Lung (tissue), 12 donors: ENCODE results near the gene GAS1. TPM values are rescaled to one million over a fixed set of nuclear protein-coding genes. Genes with fewer than 3 reads are reported as not detected.

Experiments used
- ATAC-seq: fragments of 200-7000 bp; cut with Tn5 transposase; one replicate; pipeline ENCODE4 v1.9.1; 2020; ENCODE audit warnings: moderate number of reproducible peaks; ENCODE audit not compliant: insufficient read depth, low FRiP score
- DNase-seq, 3 donors: peaks; one replicate each; pipeline ENCODE4 v3.0.0-alpha.2; 2013 to 2017
- H3K27ac ChIP-seq, 2 donors: one replicate each; pipeline ENCODE4 v1.5.1; 2013; ENCODE audit warnings: mild to moderate bottlenecking in 2 of 2, moderate library complexity in 2 of 2, control low read depth in 1 of 2, inconsistent platforms in 1 of 2, low read depth in 1 of 2, low read length in 1 of 2
- H3K27me3 ChIP-seq, 3 donors: one replicate each; pipeline ENCODE4 v1.5.1; 2013; ENCODE audit warnings: low read length in 2 of 3; ENCODE audit not compliant: control insufficient read depth in 3 of 3, insufficient read depth in 3 of 3
- H3K36me3 ChIP-seq, 4 donors: one replicate each; pipeline ENCODE4 v1.5.1; 2013; ENCODE audit warnings: low read length in 4 of 4, mild to moderate bottlenecking in 1 of 4, moderate library complexity in 1 of 4; ENCODE audit not compliant: control insufficient read depth in 4 of 4, insufficient read depth in 4 of 4
- H3K4me1 ChIP-seq, 5 donors: one replicate each; pipeline ENCODE4 v1.5.1; 2013; ENCODE audit warnings: low read length in 5 of 5, mild to moderate bottlenecking in 2 of 5, moderate library complexity in 1 of 5; ENCODE audit not compliant: control insufficient read depth in 5 of 5, insufficient read depth in 5 of 5
- H3K4me3 ChIP-seq: one replicate; pipeline ENCODE4 v1.5.1; 2013; ENCODE audit warnings: mild to moderate bottlenecking, control low read depth, moderate library complexity
- H3K9ac ChIP-seq, 2 donors: one replicate each; pipeline ENCODE4 v1.5.1; 2013; ENCODE audit warnings: low read length in 2 of 2, control low read depth in 1 of 2; ENCODE audit not compliant: insufficient read depth in 1 of 2
- H3K9me3 ChIP-seq, 4 donors: one replicate each; pipeline ENCODE4 v1.5.1; 2013; ENCODE audit warnings: low read length in 3 of 4, mild to moderate bottlenecking in 1 of 4, moderate library complexity in 1 of 4; ENCODE audit not compliant: control insufficient read depth in 4 of 4, insufficient read depth in 3 of 4
- CTCF ChIP-seq: IDR thresholded peaks from 2 replicates; pipeline ENCODE4 v1.5.1; 2012; ENCODE audit warnings: mild to moderate bottlenecking; ENCODE audit errors: control extremely low read depth, extremely low read depth
- WGBS, 2 donors: extraction: QIAGEN DNeasy Blood & Tissue Kit; methylation state at CpG; one replicate each; pipeline ENCODE4 v1.1.7; 2013; 5-methylcytosine and 5-hydroxymethylcytosine counted together
- polyA plus RNA-seq, 2 donors: library from polyadenylated mRNA; stranded (reverse); fragments of 200-250 nt; gene quantifications; one replicate each; pipeline ENCODE4 v1.2.1, GENCODE V29; 2013
- total RNA-seq, 2 donors: library from RNA; depleted of rRNA in 1 of 2; stranded (reverse); fragments of >200 nt in 1 of 2; gene quantifications; one replicate each; pipeline ENCODE4 v1.2.1, GENCODE V29; 2014 to 2021
- donor health status: control.
- donor health status: control.
- donor health status: Bipolar disorder and iron deficiency.
- donor health status: healthy.
- donor health status: DM: yes; HTN: yes; CAD: no.

The GAS1 gene
- total and polyA plus RNA-seq, 4 donors = 5.3 to 21.2 (median 10.4) TPM

- WGBS, 2 donors = 48 to 56% methylated on average over 10 of the region's 10 CpGs
- Histone ChIP-seq H3K9ac (peak overlapping the region in 1 of 2 donors; percentile 54), H3K9me3 (peaks cover 0 to 3% (median 0%) of the 10 kb centered on the region in 4 donors), H3K4me3 (no peak overlapping the region), H3K36me3 (peaks cover 0 to 6% (median 1%) of the 10 kb centered on the region in 4 donors), H3K27me3 (peaks cover 0 to 17% (median 6%) of the 10 kb centered on the region in 3 donors), H3K27ac (no peak overlapping the region), H3K4me1 (peaks cover 4 to 41% (median 16%) of the 10 kb centered on the region in 5 donors)
- no peak for TF ChIP-seq CTCF
- DNase-seq (peak in 2 of 3 donors; percentile 44 to 68), ATAC-seq (no peak)
These were observed 4.8 kb downstream of the GAS1 start for GRCh38 chr9:86942281-86943200.

- Histone ChIP-seq H3K4me3 (no peak overlapping the region), H3K36me3 (peaks cover 0 to 6% (median 1%) of the 10 kb centered on the region in 4 donors), H3K9ac (no peak overlapping the region), H3K27ac (no peak overlapping the region), H3K27me3 (peaks cover 0 to 17% (median 6%) of the 10 kb centered on the region in 3 donors), H3K9me3 (peaks cover 0 to 3% (median 0%) of the 10 kb centered on the region in 4 donors), H3K4me1 (peaks cover 4 to 41% (median 16%) of the 10 kb centered on the region in 5 donors)
- no peak for TF ChIP-seq CTCF
- WGBS, 2 donors = 70 to 72% methylated on average over 2 of the region's 2 CpGs
- ATAC-seq (no peak), DNase-seq (no peak)
These were observed 6.1 kb downstream of the GAS1 start for GRCh38 chr9:86941197-86941596.

- Histone ChIP-seq H3K36me3 (peaks cover 0 to 6% (median 1%) of the 10 kb centered on the region in 4 donors), H3K27me3 (peaks cover 0 to 17% (median 6%) of the 10 kb centered on the region in 3 donors), H3K4me3 (no peak overlapping the region), H3K4me1 (peaks cover 4 to 41% (median 16%) of the 10 kb centered on the region in 5 donors), H3K9ac (no peak overlapping the region), H3K9me3 (peaks cover 0 to 3% (median 0%) of the 10 kb centered on the region in 4 donors), H3K27ac (no peak overlapping the region)
- WGBS, 2 donors = 15 to 34% methylated on average over 6 of the region's 6 CpGs
- no peak for ATAC-seq
- no peak for TF ChIP-seq CTCF
- DNase-seq = peak in 1 of 3 donors; percentile 34
These were observed 6.5 kb downstream of the GAS1 start for GRCh38 chr9:86940774-86941173.
